ENCODE measurements around the gene PPP4R2.
"Not testable (repeated sequence)": the region's sequence is repeated elsewhere in the genome, so short reads cannot be mapped to it uniquely, and the experiment has no call there.

Gene PPP4R2

DNA sequence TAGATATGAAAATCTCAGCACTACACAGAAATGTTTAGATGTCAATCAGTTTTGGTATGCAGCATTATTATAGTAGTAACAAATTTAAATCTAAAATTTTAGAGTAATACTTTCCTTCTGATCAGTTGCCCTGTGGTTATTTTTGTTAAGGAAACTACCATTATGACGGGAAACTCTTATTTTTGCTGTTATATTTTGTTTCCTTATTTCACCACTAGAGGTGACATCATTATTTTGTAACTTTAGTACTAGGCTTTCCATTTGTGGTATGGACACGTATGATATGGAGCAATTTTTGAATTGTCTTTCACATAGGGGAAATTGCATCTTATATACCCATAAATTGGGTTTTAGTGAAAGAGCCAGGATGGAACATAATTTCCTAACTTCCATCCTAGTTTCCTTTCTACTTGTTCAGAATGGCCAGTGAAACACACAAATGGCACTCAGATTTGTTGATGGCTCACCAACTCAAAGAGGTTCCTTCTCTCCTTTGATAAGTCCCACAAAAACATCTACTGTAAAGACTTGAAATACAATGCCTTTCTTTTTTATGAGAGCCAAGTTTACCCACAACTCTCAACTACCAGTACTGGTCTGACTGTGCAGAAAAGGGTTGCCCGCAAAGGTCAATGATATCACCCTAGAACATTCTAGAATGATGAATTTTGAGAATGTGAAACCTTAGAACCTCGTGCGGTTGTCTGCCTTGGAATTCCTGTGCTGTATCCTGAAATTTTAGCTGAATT lies 19.4 kb upstream of the PPP4R2 start:
- DNase-seq, result no peak

DNA sequence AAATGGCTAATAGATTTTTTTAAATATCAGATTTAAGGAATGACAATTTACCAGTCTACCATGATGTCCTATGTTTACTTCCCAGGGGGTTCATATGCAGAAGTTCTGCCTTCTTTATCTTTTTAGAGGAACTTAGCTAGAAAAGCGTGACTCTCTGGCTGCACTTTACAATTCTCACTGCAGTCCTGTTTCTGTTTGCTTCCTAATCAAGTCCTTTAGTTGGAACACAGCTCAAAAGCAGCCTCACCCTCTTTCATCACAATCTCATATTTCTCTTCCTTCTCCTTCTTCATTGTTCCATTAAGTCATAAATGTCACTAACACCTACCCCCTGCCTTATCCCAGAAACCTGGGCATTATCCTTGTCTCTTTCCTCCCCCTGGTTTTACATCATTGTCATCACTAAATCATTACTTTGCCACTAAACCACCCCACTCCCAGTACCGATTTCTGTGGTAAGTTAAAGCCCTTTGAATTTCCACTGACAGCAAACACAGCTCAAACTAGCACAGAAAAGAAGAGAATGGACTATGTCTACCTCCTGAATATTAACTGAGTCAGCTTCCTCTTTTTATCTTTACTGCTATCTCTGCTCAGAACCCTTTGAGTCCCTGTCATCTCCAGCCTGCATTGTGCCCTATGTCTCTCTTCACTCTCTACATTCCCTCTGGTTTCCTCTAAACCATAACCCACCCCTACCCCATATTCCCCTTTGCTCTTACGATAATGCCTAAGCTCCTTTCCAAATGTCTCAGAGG lies 13.8 kb upstream of the PPP4R2 start:
- no peak for DNase-seq

DNA sequence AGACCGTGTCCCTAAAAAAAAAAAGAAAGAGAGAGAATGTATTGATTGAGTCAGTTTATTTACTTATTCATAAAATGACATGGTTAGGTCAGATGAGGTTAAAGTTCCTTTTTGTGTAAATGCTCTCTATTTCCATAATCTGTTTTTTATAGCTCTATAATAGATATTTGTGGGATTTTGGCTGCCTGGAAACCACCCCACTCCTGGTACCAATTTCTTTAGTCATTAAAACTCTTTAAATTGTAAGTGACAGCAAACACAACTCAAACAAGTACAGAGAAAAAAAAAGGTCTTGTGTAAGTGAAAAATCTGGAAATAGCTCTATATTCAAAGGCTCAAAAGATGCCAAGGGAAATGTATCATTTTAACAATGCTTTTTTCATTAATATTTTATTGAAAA lies 11.0 kb upstream of the PPP4R2 start:
- DNase-seq, result no peak

DNA sequence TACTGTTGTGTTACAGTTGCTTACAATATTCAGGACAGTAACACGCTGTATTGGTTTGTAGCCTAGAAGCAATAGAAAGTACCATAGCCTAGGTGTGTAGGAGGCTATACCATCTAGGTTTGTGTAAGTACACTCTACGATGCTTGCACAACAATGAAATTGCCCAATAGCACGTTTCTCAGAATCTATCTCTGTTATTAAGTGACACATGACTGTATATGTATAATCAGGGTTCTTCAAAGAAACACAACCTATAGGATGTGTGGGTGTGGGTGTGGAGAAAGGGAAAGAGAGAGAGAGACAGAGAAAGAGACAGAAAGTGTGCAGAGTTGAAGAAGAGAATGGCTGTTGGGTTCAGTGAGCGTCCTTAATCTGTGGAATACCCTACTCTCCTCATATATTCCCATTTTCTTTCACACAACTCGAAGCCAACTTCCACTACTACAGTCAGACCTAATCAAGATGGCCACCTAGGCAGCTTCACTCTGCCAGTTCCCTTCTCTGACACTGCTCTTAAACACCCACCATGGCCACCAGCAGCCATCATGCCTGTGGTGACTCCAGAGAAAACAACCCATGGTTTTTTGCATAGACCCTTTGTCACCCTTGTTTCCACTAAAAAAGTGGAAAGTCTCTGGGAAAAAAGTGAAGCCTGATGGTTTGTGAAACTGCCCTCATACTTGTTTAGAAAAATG lies 5.8 kb upstream of the PPP4R2 start:
- no peak for DNase-seq

- DNase-seq, result no peak
Observed at GRCh38 chr3:72991522-72991921, 5.1 kb upstream of the PPP4R2 start.

GRCh38 chr3:72993391-72993790 lies 3.2 kb upstream of the PPP4R2 start:
- no peak for DNase-seq

- DNase-seq, result no peak
Observed at GRCh38 chr3:72995337-72995736, 1.3 kb upstream of the PPP4R2 start.

DNA sequence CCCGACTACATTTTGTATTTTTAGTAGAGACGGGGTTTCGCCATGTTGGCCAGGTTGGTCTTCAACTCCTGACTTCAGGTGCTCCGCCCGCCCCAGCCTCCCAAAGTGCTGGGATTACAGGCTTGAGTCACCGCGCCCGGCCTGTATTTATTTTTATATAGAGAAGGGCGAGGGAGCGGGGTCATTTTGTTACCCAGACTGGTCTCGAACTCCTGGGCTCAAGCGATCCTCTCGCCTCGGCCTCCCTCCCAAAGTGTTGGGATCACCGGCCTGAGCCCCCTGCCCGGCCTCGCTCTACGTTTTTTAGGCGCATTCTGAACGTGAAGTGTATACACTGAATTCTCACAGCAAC lies 514 bp upstream of the PPP4R2 start:
- DNase-seq, result no peak

DNA sequence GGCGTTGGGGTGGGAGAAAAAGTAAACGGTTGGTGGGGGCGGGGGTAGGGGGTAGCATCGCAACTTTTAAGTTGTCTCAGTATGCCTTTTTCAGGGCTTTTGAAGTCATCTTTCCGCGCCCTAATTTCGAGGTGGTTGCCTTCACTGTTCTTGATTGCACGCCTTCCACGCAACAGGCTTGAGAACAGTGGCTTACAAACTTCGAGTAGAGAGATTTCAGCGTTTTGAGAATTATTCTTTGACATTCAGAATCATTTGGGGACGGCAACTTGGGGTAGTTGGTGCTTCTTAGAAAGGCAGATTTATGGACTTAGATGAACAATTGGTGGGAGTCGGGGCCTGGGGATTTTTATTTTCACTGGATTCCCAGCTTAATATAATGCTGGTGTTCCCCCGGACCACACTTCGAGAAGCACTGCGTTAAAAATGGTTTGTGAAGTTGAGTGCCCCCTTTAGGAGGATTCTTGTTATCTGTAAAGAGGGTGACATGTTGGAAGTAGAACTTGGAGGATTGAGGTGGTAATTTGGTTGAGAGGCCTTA lies 880 bp downstream of the PPP4R2 start:
- DNase-seq, result peak; percentile 36 to 65

DNA sequence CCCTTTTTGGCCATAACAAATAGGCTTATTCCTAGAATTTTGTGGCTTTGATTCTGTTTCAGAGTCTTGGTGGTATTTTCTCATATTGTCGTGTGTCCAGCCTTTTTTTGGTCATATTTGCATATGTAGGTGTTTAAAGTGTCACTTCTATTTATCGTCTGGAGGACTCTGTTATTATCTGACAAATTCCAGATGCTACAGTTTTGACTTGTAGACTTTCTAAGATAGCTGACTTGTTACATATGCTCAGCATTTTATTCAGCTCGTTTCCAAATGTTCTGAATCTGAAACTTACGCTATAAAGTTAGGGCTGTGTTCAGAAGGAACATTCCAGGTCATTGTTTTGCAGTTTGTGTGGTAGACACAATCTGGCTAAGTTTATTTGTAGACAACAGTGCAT lies 1.9 kb downstream of the PPP4R2 start:
- no peak for DNase-seq

- DNase-seq, result peak in 1 of 2 donors; percentile 29
Observed at GRCh38 chr3:72999951-73000350, 3.3 kb downstream of the PPP4R2 start.

DNA sequence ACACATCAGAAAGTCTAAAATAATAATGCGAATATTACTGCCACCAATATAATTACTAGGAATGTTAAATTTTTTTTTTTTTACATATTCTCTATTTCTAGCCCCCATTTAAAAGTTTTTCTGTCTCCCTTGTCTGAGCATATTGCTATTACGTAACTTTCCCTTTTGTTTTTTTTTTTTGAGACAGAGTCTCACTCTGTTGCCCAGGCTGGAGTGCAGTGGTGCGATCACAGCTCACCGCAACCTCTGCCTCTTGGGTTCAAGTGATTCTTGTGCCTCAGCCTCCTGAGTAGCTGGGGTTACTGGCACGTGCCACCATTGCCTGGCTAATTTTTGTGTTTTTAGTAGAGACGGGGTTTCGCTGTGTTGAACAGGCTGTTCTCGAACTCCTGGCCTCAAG lies 6.4 kb downstream of the PPP4R2 start:
- DNase-seq, result not testable (repeated sequence)

DNA sequence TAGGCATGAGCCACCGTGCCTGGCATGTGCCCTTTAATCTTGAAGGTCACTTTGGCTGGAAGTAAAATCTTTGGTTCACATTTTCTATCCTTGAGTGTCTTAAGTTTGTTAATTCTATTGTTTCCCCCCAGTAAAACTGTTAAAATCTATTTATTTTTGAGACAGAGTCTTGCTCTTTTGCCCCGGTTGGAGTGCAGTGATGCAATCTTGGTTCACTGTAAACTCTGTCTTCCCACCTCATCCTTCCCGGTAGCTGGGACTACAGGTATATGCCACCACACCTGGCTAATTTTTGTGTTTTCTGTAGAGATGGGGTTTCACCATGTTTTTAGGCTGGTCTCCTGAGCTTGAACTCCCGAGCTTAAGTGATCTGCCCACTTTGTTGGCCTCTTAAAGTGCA lies 7.7 kb downstream of the PPP4R2 start:
- no peak for DNase-seq

DNA sequence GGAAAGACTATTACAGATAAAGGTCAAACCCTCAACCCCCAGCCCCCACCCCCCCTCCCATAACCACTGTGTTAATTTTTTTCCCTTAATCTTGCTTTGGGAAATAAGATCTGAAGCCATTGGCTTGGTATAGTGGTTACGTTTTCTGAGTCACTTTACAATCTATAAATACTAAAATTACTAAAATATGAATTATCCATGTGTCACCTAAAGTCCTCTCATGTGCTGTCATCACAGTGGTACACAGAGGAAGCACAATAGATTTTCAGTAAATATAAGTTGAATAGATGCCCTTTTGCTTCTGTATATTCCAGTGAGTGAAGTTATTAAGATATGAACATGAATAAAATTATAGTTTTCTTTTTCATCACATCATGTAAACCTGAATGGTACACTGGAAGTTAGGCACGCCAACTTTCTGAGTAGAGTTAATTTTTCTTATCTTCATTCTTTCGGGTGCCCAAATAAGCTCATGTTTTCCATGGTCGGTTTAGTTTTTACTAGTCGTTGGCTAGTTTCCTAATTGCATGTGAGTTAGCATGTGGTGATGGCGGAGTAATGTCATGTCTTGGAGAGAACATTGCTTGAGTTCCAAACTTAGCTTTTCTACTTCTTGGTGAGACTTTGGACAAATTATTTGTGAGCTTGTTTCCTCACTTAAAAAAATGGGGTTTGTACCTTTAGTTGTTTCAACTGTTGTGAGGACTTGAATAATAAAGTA lies 11.5 kb downstream of the PPP4R2 start:
- no peak for DNase-seq

- DNase-seq, result no peak
Observed at GRCh38 chr3:73009008-73009407, 12.4 kb downstream of the PPP4R2 start.

DNA sequence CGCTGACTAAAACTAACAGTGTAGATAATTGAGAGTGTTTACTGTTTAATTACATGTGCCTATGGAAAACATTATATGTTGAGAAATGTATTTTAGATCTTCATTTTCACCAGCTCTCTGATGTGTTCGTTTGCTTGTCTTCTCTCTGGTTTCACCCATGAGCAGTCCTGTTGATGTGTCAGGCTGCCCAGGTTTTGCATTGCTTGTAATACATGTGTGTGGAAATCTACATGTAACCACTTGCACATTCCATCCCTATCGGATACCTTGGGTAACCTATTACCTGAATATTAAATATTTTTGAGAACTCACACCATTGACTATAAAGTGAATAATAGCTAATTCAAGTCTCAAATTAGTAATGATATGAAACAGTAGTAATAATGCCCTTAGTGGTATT lies 13.1 kb downstream of the PPP4R2 start:
- DNase-seq, result no peak

DNA sequence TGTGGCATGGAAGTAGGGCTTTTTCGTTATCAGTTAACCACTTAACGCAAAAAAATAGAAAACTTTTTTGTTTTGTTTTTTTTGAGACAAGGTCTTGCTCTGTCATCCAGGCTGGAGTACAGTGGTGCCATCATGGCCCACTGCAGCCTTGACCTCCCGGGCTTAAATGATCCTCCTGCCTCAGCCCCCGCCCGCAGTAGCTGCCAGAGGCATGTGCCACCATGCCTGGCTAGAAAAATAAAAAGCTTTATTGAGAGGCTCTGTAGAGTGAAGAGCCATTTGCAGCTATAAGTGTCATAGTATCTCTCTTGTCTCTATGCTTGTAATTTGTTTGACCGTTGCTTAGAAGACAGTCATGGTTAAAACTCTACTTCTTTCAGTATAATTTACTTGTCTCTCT lies 13.5 kb downstream of the PPP4R2 start:
- no peak for DNase-seq

- DNase-seq, result no peak
Observed at GRCh38 chr3:73018298-73018697, 21.7 kb downstream of the PPP4R2 start.

DNA sequence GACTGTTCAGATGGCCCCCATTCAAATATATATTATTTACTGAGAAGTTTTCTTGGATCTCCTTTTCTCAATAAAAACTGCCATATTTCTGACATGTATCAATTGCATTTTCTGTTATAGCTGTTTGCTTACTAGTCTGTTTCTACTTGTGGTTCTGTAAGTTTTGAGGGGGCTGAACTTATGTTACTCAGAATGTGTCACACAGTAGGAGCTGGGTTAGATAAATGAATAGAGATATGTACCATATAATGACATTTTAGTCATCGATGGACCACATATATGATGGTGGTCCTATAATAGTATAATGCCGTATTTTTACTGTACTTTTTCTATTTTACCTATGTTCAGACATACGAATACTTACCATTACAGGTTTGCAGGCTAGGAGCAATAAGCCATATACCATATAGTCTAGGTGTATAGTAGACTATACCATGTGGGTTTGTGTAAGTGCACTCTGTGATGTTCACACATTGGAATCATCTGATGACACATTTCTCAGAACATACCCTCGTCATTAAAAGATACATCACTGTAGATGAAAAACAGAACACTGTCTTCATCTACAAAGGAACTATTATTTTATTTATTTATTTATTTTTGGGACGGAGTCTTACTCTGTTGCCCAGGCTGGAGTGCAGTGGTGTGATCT lies 22.3 kb downstream of the PPP4R2 start:
- no peak for DNase-seq

GRCh38 chr3:73021301-73021835 lies 24.8 kb downstream of the PPP4R2 start:
- DNase-seq, result no peak

- no peak for DNase-seq
Observed at GRCh38 chr3:73024836-73025235, 28.2 kb downstream of the PPP4R2 start.

- no peak for DNase-seq
Observed at GRCh38 chr3:73026111-73026759, 29.6 kb downstream of the PPP4R2 start.

Data from CD4-positive, alpha-beta T cell treated with Interleukin-1 beta for 1 hour (primary cell).